Ramos (cell line): ENCODE results near the gene DISC1.

Source experiments
- in situ Hi-C: fragments of 300-500 bp; cut with MboI; formaldehyde crosslinking; loops from one replicate; pipeline ENCODE4 v1.14.3; 2022; ENCODE audit warnings: low sequenced_read_pairs; ENCODE audit not compliant: unreplicated experiment

The DISC1 gene

DNA sequence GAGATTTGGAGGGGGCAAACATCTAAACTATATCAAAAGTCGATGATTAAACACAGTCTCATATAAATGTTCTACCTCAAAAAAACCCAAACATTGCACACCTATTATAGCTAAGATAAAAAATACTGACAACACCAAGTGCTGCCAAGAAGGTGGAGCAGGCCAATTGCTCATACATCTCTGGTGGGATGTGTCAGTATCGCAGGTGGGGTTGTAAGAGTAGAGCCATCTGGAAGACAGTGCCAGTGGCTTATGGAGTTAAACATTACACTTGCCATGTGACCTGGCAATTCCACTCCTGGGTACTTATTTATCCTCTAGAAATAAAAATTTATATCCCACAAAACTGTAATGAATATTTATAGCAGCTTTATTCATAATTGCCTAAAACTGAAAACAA lies 213.4 kb downstream of the DISC1 start:
- in situ Hi-C loops, result no loop called here

DNA sequence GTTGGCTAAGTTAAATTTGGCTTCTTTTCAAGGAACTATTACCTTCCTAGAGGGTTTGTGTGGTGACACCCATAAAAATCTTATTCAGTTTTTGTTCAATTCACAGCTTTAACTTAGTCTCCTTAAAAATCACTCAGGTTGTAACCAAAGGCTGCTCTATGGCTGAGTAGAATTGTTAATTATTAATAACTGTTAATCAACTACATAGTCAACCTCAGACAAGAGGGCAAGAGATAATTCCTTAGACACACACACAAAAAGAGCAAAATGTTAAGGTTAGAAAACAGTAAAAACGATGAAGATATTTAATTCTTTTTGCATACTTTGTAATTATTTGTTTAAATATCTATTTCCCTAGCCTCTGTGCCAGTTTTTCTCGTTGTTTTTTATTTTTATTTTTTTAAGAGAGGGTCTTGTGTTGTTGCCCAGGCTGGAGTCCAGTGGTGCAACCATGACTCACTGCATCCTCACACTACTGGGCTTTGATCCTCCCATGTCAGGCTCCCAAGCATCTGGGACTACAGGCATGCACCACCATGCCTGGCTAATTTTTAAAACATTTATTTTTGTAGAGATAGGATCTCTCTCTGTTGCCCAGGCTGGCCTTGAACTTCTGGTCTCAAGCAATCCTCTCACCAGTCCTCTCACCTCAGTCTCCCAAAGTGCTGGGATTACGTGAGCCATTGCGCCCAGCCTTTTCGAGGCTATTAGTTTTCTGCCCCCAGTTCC lies 215.2 kb downstream of the DISC1 start:
- in situ Hi-C loops, result no loop called here

DNA sequence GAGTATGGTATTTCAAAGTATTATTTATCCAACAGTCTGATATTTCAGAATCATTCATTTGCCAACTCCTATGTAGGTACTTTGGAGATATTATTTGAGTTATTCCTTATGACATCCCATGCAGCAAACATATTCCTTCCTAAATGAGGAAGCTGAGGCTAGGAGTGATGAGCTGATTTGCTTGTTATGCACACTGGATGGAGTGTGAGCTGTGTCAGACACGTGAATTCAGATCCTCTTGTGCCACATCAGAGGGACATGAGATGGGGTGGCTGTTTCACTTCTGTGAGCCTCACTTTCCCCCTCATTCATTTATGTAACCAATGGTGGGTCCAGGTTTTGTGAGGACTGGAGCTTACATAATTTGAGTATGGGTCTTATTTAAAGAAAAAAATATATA lies 215.9 kb downstream of the DISC1 start:
- in situ Hi-C loops, result no loop called here

DNA sequence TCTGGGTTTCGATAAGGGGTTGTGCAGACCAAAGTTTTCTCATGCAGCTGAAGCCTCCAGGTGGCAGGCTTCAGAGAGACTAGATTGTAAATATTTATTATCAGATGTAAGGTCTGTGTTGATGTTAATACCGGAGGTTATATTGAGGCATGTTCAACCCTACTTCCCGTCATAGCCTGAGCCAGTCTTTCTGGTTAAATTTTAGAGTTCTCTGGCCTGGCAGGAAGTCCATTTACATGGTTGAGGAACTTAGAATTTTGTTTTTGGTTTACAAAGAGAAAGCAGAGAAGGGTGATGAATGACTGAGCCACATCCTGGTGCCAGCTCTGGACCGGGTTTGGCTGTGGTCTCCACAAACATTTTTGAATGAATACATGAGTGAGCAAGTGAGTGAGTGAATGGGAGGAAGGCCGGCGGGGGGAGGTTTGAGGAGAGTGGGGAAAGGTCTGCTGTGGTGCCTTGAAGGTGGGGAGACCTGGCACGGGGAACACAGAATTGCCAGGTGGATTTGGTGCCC lies 218.5 kb downstream of the DISC1 start:
- in situ Hi-C loops, result no loop called here

DNA sequence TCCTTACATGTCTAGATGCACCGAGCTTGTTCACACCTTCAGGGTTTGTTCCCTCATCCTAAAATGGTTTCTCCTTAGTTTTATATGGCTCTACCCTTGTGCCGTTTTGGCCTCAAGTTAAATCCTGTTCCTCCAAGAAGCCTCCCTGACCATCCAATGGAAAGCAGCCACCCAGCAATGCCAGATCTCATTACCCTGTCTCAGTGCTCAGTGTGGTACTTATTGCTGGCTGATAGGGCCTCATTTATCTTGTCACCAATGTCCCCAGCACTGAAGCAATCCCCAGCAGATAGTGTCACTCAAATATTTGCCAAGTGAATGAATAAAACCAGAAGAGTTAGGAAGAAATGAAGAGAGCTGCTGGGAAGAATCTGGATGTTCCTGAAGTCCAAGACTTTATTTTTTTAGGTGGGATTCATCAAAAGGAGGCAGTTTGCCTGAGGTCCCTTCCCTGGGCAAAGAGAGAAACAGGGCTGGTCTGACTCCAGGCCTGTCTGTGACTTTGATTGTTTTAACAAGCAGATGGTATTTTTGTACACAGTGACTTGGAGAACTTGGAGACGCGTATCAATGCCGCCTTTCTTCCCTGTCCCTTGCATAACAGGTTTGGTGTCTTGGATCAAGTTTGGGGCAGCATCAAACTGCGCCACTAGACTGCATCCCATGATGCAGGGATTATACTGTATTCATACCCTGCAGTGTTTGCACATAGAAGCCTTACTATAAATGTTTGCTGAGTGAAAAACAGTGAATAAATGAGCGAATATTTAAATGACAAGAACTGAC lies 221.2 kb downstream of the DISC1 start:
- in situ Hi-C loops, result no loop called here

DNA sequence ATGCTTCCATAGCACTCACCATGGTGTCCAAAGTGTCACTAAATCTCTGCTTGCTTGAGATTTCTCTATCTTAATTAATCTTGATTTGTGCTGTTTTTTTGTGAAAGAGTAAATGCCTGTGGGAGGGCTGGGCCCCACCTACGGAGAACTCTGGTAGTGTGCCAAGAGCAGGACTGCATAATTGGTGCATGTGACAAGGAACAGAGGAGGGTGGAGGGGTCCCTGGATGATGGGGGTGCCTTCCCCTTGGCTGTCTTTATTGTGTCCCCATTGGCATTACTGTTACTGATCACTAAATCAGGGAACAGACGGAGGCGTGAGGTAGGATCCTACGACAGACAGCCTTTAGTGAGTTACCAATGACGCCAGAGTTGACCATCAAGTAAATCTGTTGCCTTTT lies 223.4 kb downstream of the DISC1 start:
- in situ Hi-C loops, result no loop called here

DNA sequence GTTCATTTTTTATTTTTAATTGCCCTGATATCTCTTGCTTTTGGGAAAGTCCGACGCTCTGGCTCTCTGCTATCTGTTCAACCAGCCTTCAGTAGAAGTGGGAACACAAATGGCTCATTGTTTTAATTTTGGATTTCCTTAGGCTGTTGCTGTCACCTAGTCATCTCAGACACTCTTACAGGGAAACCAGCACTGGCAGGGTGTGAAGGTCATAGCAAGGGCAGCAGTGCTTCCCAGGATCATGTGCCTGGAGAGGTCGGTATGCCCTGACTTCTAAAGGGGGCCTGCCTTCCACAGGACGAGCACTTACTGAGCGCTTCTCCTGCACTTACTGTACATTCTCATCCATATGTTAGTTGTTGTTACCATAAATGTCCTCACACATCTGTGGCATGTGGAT lies 224.2 kb downstream of the DISC1 start:
- in situ Hi-C loops, result no loop called here

DNA sequence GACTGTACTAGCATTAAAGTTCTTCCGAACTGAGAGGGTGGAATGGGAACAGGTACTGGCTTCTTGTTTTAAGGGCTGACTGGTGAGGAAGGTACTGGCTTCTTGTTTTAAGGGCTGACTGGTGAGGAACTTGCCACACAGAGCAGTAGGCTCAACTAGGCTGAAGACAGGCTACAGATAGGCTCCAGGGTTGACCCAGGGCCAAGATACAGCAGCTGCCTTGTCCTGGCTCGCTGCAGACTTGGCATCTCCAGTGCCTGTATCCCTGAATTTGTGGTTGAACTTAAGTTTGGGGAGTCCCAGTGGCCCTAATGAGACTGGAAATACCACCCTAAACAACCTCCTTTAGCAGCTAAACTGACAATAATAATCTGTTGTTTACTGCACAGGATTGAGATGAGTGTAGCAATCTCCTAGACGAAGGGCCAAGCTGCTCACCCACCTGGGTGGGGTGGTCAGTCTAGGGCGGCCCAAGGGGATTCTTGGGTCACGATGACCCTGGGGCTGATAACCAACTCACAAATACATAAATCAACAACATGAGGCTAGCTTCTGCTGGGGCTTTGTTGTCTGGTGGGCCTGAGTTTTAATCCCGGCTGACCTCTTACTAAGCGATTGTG lies 227.1 kb downstream of the DISC1 start:
- in situ Hi-C loops, result no loop called here

DNA sequence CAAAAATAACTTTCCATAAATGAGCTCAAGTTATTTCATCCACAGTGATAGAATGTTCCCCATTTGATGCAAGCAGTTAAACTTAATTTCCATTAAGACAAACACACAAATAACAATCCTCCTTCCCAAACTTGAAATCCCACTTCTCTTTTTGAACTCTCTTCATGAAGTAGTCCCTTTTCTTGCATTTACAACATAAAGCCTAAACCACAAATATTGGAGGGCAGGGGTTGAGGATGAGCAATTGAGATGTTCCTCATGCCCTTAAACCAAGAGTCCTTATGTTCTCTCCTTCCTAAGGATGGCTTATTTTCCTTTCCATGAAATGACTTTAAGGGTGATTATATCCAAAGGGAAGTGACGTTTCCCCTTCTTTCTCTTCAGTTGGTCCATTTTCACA lies 228.8 kb downstream of the DISC1 start:
- in situ Hi-C loops, result no loop called here

DNA sequence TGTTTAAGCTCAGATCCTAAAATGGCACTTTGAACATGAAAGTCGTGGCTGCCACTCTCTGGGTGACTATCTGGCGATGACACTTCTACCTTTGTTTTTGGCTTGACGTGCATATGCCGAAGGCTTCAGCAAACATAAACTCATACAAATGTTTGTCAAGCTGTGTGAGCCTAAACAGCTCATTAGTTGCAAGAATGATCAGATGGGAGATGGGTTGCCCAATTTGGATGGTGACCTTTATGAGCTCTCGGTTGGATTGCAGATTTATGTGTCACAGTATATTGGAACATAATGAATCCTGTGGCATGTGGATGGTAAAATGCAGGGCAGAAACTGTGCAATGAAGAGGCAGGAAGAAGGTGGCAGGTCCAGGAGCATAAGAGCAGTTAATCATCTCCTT lies 229.3 kb downstream of the DISC1 start:
- in situ Hi-C loops, result no loop called here

DNA sequence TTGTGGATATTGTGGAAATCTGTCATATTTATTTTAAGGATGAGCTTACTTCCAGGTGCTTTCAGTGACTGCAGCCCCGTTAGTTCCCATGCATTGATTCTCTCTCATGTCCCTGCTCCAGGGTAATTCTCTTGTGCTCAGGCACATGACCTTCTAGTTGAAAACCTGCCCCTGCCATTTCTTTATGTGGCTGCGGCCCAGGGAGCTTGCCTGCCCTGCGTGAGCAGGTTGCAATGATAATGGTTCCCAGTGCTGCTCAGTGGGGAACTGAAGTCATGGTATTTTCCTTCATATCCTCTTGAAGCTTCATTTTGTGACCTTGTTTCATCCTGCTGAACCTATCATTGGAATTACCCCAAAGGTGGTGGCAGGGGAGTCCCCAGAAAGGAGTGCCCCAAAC lies 229.8 kb downstream of the DISC1 start:
- in situ Hi-C loops, result no loop called here

DNA sequence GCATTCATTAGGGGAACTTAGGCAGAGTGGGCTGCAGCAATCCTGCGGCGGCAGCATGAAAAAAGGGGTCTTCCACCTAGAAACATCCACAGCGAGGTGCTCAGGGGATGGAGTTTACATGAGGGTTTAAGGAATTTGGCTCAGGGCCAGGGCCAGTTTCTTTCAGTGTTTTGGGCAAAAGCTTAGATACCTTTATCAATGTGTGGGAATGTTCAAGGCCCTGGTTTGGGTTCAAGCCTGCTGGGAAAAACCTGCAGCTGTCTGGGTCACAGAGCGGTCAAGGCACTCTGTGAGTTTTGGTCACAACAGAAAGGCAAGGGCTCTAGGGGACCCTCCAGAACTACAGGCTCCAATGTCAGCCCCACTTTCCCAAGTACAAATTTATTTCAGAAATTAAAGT lies 230.3 kb downstream of the DISC1 start:
- in situ Hi-C loops, result no loop called here

DNA sequence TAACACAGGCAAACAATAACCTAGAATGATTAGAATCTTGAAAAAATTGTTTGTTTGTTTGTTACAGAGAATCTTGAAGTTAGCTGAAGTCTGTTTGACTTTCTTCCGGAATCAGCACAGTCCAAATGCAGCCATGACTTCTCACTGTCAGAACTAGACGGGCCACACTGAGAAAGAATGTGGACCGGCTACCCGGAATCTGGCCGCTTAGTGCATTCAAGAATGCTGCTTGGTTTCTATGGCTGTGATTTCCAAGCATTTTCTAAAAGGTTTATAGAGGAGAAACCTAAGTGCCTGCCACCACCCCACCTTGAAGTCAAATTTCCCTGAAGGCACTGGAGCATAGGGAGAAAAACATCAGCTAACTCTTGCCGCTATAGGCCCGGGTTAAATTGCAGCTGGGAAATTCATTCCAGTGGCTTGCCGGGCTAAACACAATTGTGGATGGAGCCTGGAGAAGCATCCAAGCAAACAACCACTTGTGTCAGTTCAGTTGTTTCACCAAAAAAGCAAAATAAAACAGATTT lies 231.1 kb downstream of the DISC1 start:
- in situ Hi-C loops, result no loop called here

DNA sequence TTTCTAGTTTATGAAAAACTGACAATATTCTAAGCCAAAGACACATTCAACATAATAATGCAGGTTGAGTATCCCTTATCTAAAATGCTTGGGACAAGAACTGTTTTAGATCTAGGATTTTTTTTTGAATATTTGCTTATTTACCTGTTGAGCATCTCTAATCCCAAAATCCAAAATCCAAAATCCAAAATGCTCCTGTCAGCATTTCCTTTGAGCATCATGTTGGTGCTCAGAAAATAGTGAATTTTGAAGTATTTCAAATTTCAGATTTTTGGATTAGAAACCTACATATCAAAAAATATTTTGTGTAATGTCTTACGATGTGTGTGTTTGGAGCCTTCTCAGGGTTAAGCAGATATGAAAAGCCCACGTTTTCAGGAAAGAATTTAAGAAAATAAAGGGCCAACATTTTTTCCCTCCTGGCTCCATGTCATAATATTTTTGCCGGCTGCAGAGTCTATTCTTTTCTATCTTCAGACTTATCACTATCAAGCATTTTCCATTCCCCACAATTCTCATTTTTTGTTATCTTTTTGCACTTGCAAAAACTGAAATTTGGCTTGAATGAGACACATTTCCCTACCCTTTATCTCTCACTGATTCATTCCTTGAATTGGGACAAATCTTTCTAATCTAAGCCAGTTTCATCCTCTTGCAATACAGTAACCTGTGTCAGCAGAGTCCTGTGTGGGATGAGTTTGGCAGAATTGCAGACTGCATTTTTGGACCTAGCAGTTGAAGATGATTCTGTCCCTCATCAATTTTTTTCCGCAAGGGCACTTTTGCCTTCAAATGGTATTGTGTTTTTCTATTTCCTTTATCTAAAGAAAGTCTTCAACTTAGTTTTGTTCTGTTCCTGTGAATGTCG lies 233.9 kb downstream of the DISC1 start:
- in situ Hi-C loops, result no loop called here

DNA sequence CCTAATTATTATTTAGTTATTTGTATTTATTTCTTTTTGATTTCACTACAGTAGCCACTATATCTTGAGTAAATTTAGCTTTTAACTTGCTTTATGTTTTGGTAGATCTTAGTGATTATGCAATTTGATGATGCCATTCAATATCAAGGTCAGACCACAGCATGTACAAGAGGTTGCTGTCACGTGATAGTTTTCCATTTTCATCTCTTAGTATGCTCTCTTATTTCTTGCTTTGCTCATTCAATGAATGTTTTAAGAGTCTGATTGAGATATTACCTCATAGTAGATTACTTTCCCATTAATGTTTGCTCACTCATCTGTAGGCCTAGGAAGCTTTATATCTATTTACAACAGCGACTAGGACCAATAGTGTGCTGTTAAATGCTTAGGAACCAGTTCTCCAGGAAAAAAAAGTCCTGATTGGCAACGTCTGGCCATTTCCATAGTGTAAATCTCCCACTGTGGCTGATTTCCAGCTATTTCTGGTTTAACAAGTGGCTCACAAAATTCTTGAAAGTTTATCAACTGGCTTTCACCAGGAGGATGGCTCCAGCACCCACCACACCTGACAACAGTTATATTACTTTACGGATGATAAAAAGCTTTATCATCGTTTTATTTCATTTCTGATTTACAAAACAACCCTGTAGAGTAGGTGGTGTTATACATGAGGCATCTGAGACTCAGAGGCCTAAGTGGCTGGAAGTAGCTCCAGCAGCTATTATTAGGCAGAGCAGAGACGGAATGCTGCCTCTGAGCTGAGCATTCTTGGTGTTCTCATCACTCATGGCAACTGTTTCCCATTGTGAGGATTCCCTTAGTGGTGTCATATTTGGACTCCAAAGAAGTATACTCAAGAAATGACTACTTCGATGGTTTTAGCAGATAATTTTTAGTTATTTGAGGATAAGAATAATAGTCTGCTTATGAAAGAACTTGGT lies 235.2 kb downstream of the DISC1 start:
- in situ Hi-C loops, result no loop called here

DNA sequence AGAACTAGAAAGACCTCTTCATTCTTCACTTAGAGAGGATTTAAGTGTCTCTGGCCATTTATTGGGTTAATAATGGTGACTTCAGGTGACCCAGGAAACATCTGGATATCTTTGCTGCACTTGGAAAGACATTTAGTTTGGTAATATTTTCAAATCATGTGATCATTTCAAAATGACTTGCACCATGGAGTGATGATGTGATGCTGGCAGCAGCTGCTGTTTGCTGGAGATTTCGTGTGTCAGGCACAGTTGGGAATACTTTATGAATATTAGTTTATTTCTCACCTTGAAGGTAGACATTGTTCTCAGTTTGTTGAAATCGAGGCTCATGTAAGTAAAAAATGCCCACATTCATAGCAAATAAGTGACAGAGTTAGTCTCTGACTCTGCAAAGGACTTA lies 236.0 kb downstream of the DISC1 start:
- in situ Hi-C loops, result no loop called here

DNA sequence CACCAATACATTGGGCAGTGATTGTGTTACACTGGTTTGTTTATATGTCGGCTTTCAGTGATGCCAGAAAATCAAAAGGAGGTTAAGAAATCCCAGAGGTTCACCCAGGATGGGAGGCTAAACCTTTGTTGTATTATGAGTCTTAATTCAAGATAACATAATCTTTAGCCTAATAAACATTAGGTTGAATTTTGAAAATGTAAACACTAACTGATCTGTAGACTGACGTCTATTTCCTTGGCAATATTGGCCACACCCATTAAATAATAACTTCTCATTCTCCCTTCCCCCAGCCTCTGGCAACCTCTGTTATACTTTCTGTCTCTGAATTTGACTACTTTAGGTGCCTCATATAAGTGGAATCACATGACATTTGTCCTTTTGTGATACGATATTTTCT lies 238.7 kb downstream of the DISC1 start:
- in situ Hi-C loops, result no loop called here

DNA sequence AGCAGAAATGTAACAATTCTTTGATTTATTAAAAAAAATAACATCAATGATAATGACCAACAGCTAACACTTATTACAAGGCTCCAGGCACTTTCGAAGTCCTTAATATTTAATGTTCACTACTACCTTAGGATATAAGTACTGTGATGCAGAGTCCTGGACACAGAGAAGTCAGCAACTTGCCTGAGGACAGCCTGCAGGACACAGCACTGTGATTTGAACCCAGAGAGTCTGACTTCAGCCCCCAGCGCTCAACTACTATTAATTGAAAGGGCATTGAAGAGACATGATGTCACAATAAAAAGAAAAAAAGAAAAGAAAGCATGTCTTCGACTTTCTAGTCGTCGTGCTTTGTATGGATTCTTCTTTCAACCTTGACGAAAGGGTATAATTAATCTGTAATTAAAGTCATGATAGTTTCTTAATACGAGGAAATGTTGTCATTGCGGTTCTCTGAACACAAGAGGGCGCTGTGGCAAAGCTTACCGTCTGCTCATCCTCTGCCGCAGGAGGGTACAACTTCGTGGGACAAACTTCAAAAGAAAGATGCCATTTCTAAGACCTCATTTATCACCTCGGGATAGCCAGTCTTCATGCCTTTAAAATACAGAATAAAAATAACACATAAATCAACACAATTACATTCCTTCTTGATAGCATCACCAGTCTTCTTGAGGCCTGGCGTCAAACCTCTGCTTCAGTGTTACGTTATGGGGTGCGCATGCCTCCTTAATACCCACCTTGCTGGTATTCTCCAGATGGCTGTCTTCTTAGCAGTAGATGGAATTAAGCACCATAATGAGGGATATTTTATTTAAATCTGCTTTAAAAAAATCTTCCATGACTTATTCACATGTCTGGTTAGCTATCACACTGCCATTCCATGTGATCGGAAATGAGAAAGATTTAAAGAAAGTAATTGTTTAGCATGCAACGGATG lies 240.1 kb downstream of the DISC1 start:
- in situ Hi-C loops, result no loop called here
